ENCODE results near the gene PSRC1.

The PSRC1 gene

DNA sequence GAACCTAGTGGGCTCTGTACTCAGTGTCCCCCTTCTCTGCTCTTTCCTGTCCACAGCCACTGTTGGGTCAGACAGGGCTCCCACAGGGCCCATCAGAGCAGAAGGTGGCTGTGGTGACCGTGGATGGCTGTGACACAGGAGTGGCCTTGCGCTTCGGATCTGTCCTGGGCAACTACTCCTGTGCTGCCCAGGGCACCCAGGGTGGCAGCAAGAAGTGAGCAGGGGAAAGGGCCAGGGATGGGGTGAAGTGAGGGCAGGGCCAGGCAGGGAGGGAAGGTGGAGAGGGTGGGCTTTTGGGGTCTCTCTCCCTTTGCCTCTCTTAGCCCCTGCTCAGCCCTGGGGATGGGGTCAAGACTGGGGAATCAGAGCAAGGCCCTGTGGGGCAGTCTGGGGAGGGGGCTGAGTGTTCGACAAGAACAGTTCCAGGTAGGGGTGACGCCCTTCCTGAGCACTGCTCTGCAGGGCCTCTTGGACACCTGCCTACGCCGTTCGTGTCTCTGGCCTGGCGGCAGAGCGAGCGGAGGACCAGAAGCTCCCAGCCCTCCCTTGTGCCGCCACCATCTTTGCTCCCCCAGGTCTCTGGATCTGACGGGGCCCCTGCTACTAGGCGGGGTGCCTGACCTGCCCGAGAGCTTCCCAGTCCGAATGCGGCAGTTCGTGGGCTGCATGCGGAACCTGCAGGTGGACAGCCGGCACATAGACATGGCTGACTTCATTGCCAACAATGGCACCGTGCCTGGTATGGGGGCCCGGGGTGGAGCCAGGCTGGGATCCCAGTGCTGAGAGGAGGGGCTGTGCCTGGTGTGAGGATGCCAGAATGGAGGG lies 20.5 kb downstream of the PSRC1 start:
- no peak for DNase-seq (ENCODE audit: low read depth)
- H3K4me3 ChIP-seq (ENCODE audit: low read depth, low read length): no peak overlapping the region

DNA sequence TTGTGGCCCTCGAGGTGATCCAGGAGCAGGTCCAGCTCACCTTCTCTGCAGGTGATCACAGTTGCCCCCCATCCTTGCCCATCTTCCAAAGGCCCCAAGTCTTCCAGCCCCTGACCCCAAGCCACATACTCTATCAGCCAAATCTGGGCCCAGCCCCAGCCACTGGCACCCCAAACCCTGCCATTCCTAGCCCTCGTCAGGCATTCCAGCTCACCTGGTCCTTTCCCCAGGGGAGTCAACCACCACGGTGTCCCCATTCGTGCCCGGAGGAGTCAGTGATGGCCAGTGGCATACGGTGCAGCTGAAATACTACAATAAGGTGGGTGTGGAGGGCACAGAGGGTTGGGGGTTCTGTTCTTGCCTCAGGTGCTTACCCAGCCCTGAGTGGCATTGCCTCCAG lies 21.4 kb downstream of the PSRC1 start:
- no peak overlapping the region for H3K4me3 ChIP-seq (ENCODE audit: low read depth, low read length)
- DNase-seq (ENCODE audit: low read depth): no peak

DNA sequence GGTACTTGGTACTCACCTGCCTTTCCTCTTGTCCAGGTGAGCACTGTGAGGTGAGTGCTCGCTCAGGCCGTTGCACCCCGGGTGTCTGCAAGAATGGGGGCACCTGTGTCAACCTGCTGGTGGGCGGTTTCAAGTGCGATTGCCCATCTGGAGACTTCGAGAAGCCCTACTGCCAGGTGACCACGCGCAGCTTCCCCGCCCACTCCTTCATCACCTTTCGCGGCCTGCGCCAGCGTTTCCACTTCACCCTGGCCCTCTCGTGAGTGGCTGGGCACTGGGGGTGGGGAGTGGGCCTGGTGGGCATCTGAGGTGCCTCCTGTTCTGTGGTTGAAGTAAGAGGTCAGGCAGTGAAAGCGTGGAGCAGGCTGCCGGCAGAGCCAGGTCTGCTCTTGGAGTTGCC lies 21.9 kb downstream of the PSRC1 start:
- H3K4me3 ChIP-seq (ENCODE audit: low read depth, low read length): no peak overlapping the region
- no peak for DNase-seq (ENCODE audit: low read depth)

DNA sequence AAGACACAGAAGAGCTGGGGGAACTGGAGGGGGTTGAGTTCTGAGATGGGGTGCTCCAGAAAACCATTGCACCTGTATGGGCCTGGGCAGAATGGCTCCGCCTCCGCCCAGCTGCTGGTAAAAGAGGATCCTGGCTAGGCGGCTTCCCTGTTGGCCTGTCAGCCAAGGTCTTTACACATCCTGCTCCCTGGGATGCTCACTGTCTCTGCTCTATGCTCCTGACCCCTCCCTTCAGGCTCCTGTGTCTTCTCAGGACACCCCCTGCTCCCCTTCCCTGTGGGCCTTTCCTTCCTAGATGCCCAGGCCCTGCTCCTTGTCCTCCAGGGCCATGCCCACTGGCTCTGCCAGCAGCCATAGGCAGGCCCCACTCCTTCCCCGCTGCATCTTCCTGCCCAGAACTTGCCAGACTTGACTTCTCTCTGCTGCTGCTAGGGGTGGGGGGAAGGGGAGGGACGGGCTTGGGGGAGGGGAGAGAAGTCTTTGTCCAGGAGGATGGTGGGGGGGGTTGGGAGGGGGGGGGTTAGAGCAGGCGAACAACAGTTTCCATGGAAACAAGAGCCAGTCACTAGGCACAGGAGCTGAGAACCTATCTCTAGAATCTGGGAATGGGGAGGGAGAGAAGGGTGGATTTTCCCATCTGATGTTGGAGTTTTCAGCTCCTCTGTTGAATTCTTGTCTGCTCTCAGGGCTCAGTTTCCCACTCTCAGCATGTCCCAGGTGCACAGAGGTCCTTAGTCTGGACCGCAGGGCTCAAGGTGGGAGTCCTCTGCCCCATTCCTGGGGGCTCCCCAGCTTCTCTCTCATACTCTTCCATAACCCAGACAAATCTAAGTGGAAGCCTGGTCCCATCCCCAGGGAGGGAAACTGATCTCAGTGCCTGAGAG lies 23.0 kb downstream of the PSRC1 start:
- no peak overlapping the region for H3K4me3 ChIP-seq (ENCODE audit: low read depth, low read length)
- DNase-seq (ENCODE audit: low read depth): no peak

DNA sequence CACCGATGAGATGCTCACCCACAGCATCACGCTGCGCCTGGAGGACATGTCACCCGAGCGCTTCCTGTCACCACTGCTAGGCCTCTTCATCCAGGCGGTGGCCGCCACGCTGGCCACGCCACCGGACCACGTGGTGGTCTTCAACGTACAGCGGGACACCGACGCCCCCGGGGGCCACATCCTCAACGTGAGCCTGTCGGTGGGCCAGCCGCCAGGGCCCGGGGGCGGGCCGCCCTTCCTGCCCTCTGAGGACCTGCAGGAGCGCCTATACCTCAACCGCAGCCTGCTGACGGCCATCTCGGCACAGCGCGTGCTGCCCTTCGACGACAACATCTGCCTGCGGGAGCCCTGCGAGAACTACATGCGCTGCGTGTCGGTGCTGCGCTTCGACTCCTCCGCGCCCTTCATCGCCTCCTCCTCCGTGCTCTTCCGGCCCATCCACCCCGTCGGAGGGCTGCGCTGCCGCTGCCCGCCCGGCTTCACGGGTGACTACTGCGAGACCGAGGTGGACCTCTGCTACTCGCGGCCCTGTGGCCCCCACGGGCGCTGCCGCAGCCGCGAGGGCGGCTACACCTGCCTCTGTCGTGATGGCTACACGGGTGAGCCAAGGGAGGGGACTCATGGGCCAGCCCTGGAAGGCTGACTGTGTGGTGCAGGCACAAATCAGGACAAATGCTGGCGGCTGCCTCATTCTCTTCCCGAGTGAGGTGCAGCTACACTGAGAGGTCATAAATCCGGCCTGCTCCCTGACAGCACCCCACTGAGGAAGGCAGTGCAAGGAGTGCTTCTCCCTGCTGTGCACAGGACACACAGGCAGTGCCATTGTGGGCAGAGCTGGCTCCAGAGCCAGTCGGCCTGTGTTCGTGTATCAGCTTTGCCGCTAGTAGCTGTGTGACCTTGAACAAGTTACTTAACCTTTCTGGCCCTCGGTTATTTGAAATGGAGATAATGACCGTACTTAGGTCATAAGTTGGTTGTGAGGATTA lies 24.2 kb downstream of the PSRC1 start:
- no peak for DNase-seq (ENCODE audit: low read depth)
- no peak overlapping the region for H3K4me3 ChIP-seq (ENCODE audit: low read depth, low read length)

DNA sequence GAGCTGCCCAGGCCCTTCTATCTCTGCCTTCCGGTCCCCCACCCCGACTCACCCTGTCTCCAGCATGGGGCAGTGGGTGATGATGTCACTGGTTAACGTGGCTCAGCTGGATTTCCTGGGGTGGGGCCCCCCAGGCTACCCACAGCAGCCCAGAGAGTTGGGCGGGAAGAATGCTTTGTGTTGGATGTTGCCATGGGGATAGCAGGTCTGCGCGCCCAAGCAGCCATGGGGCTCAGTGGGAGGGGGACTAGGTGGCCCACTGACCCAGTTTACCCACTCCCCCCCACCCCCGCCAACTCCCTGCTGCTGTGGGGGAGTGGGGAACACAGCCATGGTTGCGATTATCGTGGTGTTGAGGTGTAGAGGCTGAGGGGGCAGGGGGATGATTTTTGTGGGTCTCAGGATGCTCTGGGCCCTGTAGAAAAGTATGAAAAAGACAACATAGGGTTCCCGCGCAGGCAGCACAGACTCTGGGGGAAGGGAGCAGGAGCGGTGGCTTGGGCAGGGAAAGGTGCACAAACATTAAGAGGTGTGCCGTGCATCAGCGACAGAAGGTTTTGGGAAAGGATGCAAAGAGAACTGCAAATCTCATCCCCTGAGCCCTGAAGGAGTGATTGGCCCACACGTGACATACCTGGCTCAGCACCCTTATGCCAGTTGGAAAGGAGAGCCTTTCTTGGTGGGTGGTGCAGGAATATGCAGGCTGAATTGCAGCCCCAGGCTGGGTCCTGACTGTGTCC lies 25.1 kb downstream of the PSRC1 start:
- no peak for DNase-seq (ENCODE audit: low read depth)
- no peak overlapping the region for H3K4me3 ChIP-seq (ENCODE audit: low read depth, low read length)

DNA sequence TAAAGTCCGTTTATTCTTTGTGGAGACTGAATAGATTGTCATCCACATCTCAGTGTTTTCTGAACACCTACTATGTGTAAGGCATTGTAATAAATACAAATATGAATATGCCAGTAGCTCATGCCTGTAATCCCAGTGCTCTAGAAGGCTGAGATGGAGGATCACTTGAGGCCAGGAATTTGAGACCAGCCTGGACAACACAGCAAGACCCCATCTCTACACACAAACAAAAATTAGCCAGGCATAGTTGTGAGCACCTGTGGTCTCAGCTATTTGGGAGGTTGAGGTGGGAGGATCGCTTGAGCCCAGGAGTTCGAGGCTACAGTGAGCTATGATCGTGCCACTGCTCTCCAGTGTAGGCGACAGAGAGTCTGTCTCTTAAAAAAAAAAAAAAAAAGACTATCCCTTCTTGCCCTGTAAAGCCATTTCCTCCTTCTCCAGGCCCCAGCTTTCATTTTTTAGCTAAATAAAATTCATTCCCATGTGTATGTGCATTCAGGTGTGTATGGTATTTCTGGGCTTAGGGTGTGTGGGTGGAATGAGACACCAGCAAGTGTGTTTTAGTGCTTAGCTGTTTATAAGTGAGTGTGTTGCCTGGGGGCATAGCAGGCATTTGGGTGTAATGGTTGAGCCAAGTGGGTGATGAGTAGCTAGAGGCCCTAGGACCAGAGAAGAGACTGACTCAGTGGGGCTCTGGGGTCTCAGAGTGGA lies 25.8 kb downstream of the PSRC1 start:
- DNase-seq (ENCODE audit: low read depth): no peak
- H3K4me3 ChIP-seq (ENCODE audit: low read depth, low read length): no peak overlapping the region

DNA sequence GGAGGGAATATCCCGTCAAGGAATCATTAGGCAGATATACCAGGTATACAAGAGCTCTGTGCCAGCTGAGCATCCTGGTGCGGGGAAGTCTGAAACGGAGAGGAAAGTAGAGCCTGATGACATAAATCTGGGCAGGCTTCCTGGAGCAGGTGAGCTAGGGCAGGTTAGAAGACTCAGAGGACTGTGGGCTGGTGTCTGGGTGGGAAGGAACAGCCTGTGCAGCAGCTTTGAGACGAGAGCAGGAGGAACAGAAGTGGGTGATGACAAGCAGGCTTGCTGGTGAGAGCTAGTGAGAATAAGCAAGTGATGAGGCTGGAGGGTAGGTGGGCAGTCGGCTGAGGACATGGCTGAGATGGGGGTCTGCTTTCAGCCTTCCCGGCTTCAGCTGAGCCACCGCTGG lies 26.9 kb downstream of the PSRC1 start:
- no peak for DNase-seq (ENCODE audit: low read depth)
- H3K4me3 ChIP-seq (ENCODE audit: low read depth, low read length): no peak overlapping the region

DNA sequence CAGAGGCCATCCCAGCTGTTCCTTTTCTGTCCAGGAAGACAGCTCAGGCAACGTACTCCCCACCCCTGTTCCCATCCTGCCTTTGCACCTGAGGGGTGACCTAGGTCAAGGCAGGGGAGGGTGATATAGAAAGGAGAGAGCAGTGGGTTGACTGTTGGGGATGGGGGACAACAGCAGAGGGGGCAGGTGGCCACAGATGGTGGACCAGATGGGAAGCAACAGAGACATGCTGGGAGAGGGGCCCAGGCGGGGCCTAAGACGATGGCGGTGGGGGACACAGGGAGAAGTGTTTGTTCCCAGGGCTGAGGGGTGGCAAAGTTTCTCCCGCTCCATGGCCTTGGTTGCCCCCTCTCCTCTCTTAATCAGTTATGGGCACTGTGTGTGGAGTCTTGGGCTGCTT lies 27.3 kb downstream of the PSRC1 start:
- no peak for DNase-seq (ENCODE audit: low read depth)
- no peak overlapping the region for H3K4me3 ChIP-seq (ENCODE audit: low read depth, low read length)

DNA sequence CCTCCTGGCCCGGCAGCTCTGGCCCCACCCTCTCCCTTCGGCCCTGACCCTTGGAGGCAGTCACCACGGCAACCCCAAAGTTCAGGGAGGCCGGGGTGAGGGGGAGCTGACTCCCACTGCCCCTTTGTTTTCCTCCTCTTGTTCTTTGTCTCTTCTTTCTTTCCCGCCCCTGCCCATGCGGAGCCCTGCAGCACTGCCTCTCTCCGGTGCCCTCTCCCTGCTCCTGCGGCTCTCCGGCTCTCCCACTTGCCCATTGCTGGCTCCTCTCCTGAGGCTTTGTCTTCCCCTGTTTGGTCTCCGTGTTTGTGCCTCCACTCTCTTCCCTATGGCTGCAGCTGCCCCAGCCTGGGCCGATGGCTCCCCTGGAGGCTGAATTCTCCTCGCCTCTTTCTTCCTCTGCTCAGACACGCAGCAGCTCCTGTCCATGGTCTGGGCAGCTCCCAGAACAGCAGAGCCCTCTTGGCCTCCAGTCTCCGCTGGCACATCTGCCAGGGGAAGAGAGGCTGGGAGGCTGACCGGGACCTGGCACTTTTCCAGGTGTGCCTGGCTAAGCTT lies 27.8 kb downstream of the PSRC1 start:
- DNase-seq (ENCODE audit: low read depth): no peak
- H3K4me3 ChIP-seq (ENCODE audit: low read depth, low read length): no peak overlapping the region

DNA sequence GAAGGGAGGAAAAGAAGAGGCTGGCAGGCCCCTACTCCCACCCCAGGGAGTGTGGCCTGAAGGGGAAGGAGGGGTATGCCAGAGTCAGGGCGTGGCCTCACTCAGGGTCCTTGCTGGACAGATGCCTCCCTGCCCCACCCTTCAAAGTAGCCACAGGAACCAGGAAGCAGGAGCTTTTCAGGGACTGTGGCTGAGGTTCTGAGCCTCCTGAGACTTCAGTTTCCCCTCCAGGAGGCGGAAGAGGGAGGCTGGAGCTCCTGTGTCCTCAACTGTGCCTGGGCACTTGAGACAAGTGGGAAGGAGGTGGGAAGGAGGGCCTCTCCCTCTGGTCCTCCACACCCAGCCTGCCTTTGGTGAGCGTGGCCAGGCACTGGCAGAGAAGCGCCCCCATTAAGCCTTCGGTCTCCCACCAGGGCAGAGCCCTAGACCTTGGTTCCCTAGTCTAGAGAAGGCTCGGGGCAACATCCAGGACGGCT lies 28.3 kb downstream of the PSRC1 start:
- H3K4me3 ChIP-seq (ENCODE audit: low read depth, low read length): no peak overlapping the region
- DNase-seq (ENCODE audit: low read depth): no peak

DNA sequence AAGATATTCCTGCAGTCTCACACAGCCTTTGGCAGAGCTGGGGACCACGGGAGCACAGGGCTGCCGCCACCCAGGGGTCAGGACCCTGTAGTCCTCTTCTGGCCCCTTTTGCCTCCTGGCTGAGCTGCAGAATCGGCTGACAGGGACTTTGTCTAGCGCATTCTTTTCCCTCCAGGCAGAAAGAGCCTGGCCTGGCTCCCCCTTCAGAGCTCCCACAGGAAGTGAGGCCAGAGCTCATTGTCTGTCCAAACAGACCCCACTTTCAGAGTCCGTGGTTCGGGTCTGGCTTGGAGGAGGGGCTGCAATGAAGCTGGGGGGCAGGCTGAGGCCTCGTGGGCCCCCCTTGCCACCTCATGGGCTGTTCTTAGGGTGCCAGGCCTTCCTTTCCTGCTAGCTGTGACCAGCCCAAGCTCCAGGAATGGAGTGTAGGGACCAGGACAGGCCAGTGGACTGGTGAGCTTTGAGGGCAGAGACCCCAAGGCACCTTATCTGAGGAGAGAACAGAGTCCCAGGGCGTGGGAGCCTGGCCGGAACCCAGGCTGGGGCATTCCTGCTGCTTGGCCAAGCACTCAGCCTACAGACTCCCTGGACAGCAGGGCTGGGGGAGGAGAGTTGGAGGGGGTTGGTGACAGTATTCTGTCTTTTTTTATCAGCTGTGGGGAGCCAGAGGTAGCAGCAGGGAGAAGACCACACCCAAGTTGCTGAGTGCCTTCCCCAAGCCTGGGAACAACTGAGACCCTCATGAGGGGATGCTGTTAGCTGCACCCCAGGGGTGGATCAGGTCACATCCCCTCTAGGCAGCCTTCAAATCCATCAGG lies 28.9 kb downstream of the PSRC1 start:
- no peak for DNase-seq (ENCODE audit: low read depth)
- H3K4me3 ChIP-seq (ENCODE audit: low read depth, low read length): no peak overlapping the region

DNA sequence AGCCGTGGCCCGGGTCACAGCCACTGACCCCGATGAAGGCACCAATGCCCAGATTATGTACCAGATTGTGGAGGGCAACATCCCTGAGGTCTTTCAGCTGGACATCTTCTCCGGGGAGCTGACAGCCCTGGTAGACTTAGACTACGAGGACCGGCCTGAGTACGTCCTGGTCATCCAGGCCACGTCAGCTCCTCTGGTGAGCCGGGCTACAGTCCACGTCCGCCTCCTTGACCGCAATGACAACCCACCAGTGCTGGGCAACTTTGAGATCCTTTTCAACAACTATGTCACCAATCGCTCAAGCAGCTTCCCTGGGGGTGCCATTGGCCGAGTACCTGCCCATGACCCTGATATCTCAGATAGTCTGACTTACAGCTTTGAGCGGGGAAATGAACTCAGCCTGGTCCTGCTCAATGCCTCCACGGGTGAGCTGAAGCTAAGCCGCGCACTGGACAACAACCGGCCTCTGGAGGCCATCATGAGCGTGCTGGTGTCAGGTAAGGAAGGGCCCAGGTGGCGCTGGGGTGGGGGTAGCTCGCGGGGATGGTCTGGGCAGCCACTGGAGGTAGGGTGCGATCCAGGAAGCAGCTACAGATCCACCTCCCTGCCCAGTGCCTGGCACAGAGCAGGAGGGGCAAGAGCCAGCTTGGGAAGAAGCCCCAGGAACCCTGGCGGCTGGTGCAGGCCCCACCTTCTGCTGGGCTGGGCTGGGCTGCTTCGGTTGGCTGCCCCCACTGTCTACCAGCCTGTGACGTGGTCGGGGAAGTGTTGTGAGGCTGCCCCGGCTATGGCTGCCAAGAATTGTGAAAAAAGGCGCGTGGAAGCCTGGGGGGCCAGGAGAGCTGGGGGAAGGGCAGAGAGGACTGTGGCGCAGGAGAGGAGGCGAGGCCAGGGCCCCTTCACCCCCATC lies 29.8 kb downstream of the PSRC1 start:
- DNase-seq (ENCODE audit: low read depth): no peak
- H3K4me3 ChIP-seq (ENCODE audit: low read depth, low read length): no peak overlapping the region

DNA sequence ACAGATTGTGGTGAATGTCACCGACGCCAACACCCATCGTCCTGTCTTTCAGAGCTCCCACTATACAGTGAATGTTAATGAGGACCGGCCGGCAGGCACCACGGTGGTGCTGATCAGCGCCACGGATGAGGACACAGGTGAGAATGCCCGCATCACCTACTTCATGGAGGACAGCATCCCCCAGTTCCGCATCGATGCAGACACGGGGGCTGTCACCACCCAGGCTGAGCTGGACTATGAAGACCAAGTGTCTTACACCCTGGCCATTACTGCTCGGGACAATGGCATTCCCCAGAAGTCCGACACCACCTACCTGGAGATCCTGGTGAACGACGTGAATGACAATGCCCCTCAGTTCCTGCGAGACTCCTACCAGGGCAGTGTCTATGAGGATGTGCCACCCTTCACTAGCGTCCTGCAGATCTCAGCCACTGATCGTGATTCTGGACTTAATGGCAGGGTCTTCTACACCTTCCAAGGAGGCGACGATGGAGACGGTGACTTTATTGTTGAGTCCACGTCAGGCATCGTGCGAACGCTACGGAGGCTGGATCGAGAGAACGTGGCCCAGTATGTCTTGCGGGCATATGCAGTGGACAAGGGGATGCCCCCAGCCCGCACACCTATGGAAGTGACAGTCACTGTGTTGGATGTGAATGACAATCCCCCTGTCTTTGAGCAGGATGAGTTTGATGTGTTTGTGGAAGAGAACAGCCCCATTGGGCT lies 30.6 kb downstream of the PSRC1 start:
- no peak for DNase-seq (ENCODE audit: low read depth)
- H3K4me3 ChIP-seq (ENCODE audit: low read depth, low read length): no peak overlapping the region

DNA sequence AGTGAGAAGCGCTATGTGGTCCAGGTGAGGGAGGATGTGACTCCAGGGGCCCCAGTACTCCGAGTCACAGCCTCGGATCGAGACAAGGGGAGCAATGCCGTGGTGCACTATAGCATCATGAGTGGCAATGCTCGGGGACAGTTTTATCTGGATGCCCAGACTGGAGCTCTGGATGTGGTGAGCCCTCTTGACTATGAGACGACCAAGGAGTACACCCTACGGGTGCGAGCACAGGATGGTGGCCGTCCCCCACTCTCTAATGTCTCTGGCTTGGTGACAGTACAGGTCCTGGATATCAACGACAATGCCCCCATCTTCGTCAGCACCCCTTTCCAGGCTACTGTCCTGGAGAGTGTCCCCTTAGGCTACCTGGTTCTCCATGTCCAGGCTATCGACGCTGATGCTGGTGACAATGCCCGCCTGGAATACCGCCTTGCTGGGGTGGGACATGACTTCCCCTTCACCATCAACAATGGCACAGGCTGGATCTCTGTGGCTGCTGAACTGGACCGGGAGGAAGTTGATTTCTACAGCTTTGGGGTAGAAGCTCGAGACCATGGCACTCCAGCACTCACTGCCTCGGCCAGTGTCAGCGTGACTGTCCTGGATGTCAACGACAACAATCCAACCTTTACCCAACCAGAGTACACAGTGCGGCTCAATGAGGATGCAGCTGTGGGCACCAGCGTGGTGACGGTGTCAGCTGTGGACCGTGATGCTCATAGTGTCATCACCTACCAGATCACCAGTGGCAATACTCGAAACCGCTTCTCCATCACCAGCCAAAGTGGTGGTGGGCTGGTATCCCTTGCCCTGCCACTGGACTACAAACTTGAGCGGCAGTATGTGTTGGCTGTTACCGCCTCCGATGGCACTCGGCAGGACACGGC lies 31.4 kb downstream of the PSRC1 start:
- no peak for DNase-seq (ENCODE audit: low read depth)
- H3K4me3 ChIP-seq (ENCODE audit: low read depth, low read length): no peak overlapping the region

All from skeletal muscle cell (primary cell).